ENCODE measurements around the gene ASPHD2.
A peak's percentile ranks its signal among the peaks of the same experiment; 100 is the strongest.

ASPHD2 gene

DNA sequence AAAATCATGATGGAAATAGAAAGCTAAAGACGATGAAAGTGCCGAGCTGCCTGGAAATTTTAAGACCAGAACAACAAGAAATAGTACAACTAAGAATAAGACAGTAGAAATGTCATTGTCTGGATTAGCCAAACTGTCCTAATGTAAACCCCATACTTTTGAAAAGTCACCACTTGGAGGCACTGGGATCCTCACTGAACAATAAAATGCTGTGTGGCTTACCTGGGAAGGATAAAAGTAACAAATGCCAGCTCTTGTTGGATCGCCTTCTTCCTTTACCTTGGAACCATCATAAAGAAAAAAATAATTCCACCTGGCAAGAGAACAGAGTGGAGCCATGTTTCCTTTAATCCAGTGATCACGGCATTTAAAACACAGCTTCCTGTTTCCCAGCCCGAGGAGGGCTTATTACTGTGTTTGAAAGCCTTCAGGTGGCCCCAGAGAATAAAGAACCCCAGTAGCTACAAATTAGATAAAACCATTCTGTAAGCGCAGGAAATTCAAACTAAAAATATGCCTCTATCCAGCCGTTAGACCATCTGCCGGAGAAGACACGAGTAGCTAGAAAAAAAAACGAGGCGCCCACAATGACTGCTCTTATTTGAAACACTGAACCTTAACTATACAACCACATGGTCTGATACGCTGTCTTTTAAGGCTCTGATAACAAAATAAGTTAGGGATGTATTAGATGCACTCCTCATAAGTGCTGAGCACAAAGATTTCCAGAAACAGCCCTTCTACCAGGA is 50.2 kb downstream of the ASPHD2 start:
- Histone ChIP-seq H3K27me3 (ENCODE audit: control insufficient read depth, insufficient read depth, low read length) (no peaks in the 10 kb centered on the region), H3K36me3 (ENCODE audit: control insufficient read depth, insufficient read depth, low read length) (peaks cover 62% of the 10 kb centered on the region), H3K4me3 (ENCODE audit: low read depth, low read length) (no peak overlapping the region), H3K9ac (ENCODE audit: low read depth, low read length) (no peak overlapping the region; the same call in 1 of the 2 replicates), H3K9me3 (ENCODE audit: control insufficient read depth, insufficient read depth, low read length) (no peaks in the 10 kb centered on the region), H3K27ac (ENCODE audit: low read depth, low read length) (peak overlapping the region; percentile 47), H3K4me1 (ENCODE audit: control insufficient read depth, insufficient read depth, low read length) (peaks cover 16% of the 10 kb centered on the region)

DNA sequence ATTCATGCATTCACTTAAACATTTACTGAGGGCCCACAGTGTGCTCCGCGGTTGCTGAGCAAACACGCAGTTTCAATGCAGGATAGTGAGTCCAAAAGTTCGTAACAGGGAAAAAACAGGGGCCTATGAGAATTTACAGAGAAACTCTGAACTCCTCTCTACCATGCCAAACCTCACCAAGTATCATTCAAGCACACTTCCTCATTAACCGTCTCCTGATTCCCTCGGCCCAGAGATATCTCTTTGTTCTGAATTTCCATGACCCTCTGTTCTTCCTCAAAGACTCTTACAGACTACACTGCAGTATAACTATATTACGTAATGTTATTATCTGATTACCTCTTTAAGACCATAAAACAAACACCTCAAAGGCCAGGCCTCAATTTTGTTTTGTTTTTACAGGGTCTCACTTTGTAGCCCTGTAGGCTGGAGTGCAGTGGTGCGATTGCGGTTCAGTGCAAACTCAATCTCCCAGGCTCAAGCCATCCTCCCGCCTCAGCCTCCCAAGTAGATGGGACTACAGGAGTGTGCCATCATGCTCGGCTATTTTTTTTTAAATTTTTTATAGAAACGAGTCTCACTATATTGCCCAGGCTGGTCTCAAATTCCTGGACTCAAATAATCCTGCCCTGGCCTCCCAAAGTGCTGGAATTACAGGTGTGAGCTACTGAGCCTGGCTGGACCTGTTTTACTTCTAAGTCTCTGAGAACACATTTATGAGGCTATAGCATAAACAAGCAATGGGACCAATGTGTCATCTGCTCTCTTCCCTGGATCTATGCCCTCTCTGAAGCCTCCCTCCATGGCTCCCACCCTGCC is 50.9 kb downstream of the ASPHD2 start:
- peaks cover 54% of the 10 kb centered on the region for H3K36me3 ChIP-seq (ENCODE audit: control insufficient read depth, insufficient read depth, low read length)
- H3K27ac ChIP-seq (ENCODE audit: low read depth, low read length), result peak overlapping the region; percentile 47
- H3K9ac ChIP-seq (ENCODE audit: low read depth, low read length), result no peak overlapping the region; the same call in 1 of the 2 replicates
- no peak overlapping the region; the same call in 1 of the 2 replicates for H3K4me3 ChIP-seq (ENCODE audit: low read depth, low read length)
- H3K27me3 ChIP-seq (ENCODE audit: control insufficient read depth, insufficient read depth, low read length), result no peaks in the 10 kb centered on the region
- H3K9me3 ChIP-seq (ENCODE audit: control insufficient read depth, insufficient read depth, low read length), result no peaks in the 10 kb centered on the region
- H3K4me1 ChIP-seq (ENCODE audit: control insufficient read depth, insufficient read depth, low read length), result peaks cover 23% of the 10 kb centered on the region

DNA sequence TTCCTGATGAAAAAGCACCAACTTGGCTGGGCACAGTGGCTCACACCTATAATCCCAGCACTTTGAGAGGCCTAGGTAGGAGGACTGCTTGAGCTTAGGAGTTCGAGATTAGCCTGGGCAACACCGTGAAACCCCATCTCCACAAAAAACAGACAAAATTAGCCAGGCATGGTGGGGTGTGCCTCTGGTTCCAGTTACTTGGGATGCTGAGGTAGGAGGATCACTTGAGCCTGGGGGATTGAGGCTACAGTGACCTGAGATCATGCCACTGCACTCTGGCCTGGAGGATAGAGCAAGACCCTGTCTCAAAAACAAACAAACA is 51.5 kb downstream of the ASPHD2 start:
- Histone ChIP-seq H3K27ac (ENCODE audit: low read depth, low read length) (no peak overlapping the region), H3K36me3 (ENCODE audit: control insufficient read depth, insufficient read depth, low read length) (peaks cover 52% of the 10 kb centered on the region), H3K4me3 (ENCODE audit: low read depth, low read length) (no peak overlapping the region), H3K4me1 (ENCODE audit: control insufficient read depth, insufficient read depth, low read length) (peaks cover 23% of the 10 kb centered on the region), H3K9ac (ENCODE audit: low read depth, low read length) (no peak overlapping the region), H3K27me3 (ENCODE audit: control insufficient read depth, insufficient read depth, low read length) (no peaks in the 10 kb centered on the region), H3K9me3 (ENCODE audit: control insufficient read depth, insufficient read depth, low read length) (no peaks in the 10 kb centered on the region)

DNA sequence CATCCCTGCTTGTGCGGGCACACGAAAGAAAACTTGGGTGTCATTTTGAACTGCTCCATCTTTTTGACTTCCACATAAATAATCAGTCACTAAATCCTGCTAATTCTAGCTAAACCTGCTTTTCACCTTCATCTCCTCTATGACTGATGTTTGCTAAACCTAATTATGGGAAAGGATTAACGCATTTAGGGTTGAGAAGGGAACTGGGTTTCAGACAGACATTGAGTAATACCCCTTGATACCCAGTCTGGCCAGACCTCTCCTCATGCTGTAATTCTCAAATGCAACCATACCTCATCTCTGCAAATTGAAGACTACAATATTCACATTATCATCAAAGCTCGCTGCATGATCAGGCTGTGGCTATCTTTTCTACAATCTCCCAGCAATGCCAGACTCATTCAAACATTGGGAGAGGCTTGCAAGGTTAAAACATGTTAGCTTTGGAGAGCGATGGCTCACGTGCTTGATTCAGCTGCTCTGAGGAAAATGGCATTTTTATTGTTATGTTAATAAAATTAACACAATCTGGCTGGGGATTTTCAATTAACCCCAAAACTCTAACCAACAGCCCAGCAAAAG is 52.1 kb downstream of the ASPHD2 start:
- no peak overlapping the region for H3K9ac ChIP-seq (ENCODE audit: low read depth, low read length)
- no peak overlapping the region for H3K27ac ChIP-seq (ENCODE audit: low read depth, low read length)
- no peak overlapping the region for H3K4me3 ChIP-seq (ENCODE audit: low read depth, low read length)
- peaks cover 23% of the 10 kb centered on the region for H3K4me1 ChIP-seq (ENCODE audit: control insufficient read depth, insufficient read depth, low read length)
- no peaks in the 10 kb centered on the region for H3K9me3 ChIP-seq (ENCODE audit: control insufficient read depth, insufficient read depth, low read length)
- no peaks in the 10 kb centered on the region for H3K27me3 ChIP-seq (ENCODE audit: control insufficient read depth, insufficient read depth, low read length)
- peaks cover 52% of the 10 kb centered on the region for H3K36me3 ChIP-seq (ENCODE audit: control insufficient read depth, insufficient read depth, low read length)

DNA sequence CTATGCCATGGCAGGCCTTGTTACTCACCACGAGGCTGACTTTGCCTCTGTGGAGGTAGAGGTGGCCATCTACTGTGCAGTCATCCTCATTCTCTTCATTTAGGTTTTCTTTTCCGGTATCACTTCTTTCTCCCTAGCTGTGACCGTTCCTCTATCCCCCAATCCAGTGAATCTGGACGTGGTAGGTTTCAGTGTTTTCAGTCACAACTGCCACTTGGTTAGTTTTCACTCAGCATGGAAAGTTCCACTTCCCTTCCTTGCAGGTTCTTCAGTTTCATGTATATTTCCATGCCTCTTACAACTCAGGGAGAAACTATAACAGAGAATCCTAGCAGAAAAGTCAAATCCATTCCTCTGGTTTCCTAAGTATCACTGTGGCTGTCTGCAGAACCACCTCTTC is 52.6 kb downstream of the ASPHD2 start:
- no peak overlapping the region for H3K9ac ChIP-seq (ENCODE audit: low read depth, low read length)
- no peaks in the 10 kb centered on the region for H3K9me3 ChIP-seq (ENCODE audit: control insufficient read depth, insufficient read depth, low read length)
- H3K27ac ChIP-seq (ENCODE audit: low read depth, low read length), result peak overlapping the region; percentile 16
- H3K27me3 ChIP-seq (ENCODE audit: control insufficient read depth, insufficient read depth, low read length), result no peaks in the 10 kb centered on the region
- H3K36me3 ChIP-seq (ENCODE audit: control insufficient read depth, insufficient read depth, low read length), result peaks cover 52% of the 10 kb centered on the region
- H3K4me1 ChIP-seq (ENCODE audit: control insufficient read depth, insufficient read depth, low read length), result peaks cover 23% of the 10 kb centered on the region
- H3K4me3 ChIP-seq (ENCODE audit: low read depth, low read length), result no peak overlapping the region

DNA sequence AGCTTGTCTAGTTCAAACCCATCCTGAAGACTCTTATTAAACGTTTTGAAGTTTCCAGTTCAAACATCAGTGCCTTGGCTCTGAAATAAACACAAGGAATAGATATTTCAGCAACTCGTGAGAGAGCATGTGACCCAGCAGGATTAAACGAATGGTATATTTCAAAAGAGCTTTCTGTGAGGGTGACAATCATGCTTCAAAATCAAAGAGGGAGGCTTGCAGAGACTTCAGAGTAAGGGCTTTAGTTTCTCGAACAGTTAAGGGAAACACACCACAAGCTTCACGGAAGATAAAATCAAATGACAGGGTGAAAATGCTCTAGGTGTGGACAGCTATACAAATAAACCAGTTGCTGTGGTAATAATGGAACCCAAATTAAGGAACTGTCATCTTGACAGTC is 53.1 kb downstream of the ASPHD2 start:
- no peak overlapping the region for H3K9ac ChIP-seq (ENCODE audit: low read depth, low read length)
- H3K36me3 ChIP-seq (ENCODE audit: control insufficient read depth, insufficient read depth, low read length), result peaks cover 51% of the 10 kb centered on the region
- H3K9me3 ChIP-seq (ENCODE audit: control insufficient read depth, insufficient read depth, low read length), result no peaks in the 10 kb centered on the region
- no peak overlapping the region for H3K4me3 ChIP-seq (ENCODE audit: low read depth, low read length)
- peaks cover 23% of the 10 kb centered on the region for H3K4me1 ChIP-seq (ENCODE audit: control insufficient read depth, insufficient read depth, low read length)
- peak overlapping the region; percentile 16 for H3K27ac ChIP-seq (ENCODE audit: low read depth, low read length)
- no peaks in the 10 kb centered on the region for H3K27me3 ChIP-seq (ENCODE audit: control insufficient read depth, insufficient read depth, low read length)

DNA sequence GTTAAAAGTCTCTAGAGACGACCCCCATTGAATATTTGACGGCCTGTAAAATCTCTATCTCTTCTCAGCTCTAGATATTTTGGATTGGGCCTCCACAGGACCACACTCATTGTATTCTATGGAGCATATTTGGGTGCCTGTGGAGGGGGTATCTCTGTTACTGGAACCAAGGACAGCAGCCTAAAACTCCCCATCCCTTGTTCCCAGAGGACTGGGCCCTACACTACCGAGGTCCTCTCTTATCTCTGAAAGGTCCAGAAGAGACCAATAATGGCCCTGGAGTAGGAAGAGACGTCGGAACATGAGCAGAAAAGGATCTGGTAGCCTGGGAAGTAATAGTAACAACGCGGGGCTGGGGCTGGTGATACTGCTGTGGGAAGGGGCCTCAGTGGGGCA is 54.0 kb downstream of the ASPHD2 start:
- peaks cover 23% of the 10 kb centered on the region for H3K4me1 ChIP-seq (ENCODE audit: control insufficient read depth, insufficient read depth, low read length)
- H3K36me3 ChIP-seq (ENCODE audit: control insufficient read depth, insufficient read depth, low read length), result peaks cover 51% of the 10 kb centered on the region
- peak overlapping the region; percentile 98 for H3K4me3 ChIP-seq (ENCODE audit: low read depth, low read length)
- H3K27me3 ChIP-seq (ENCODE audit: control insufficient read depth, insufficient read depth, low read length), result no peaks in the 10 kb centered on the region
- H3K9ac ChIP-seq (ENCODE audit: low read depth, low read length), result peak overlapping the region; percentile 90
- peak overlapping the region; percentile 99 for H3K27ac ChIP-seq (ENCODE audit: low read depth, low read length)
- no peaks in the 10 kb centered on the region for H3K9me3 ChIP-seq (ENCODE audit: control insufficient read depth, insufficient read depth, low read length)

DNA sequence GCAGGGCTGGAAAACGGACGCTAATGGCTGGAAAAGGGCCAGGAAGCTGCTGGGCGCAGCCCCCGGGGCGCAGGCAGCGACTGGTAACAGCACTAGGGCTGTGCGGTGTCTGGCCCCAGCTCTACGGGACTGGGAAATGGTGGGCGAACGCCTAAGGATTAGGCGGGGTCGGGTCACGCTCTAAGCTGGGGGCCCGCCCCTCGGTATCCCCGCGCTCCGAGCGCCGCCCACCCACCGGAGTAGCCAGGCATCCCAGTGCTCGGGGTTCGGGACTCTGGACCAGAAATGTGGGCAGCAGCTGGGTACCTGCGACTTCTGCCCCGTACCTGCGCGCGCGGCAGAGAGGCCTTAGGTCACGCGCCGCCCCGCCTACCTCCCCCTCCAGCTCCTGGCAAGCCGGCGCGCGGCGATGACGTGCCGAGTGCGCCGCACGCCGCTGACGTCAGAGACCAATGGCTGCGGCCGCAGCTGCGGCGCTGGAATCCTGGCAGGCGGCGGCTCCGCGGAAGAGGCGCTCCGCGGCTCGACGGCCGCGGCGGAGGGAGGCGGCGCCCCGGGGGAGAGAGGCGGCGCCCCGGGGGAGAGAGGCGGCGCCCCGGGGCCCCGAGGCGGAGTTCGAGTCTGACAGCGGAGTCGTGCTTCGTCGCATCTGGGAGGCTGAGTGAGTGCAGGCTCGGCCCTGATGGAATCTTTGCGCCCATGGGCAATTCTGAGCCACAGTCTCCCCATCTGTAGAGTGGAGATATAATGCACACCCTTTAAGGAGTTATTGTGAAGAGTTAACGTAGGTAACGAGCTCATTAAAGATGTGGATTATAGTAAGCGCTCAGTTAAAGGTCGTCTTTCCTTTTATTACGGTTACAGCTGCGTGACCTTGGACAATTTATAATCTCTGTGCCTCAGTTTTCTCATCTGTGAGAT is 54.6 kb downstream of the ASPHD2 start, which contains the start of the genes HPS4 and SRRD:
HPS4 (minus strand) TSS at position 345 of the 921 bp plus-strand sequence. CDS start 2,021 bp downstream, outside the sequence.
SRRD (plus strand) TSS at position 439 of the 921 bp plus-strand sequence; CDS start at position 453, 14 bp downstream.
- H3K4me1 ChIP-seq (ENCODE audit: control insufficient read depth, insufficient read depth, low read length), result peaks cover 23% of the 10 kb centered on the region
- peak within 1 kb of the TSS; percentile 90 for H3K9ac ChIP-seq (ENCODE audit: low read depth, low read length)
- H3K27me3 ChIP-seq (ENCODE audit: control insufficient read depth, insufficient read depth, low read length), result no peaks in the 10 kb centered on the region
- H3K9me3 ChIP-seq (ENCODE audit: control insufficient read depth, insufficient read depth, low read length), result no peaks in the 10 kb centered on the region
- peak within 1 kb of the TSS; percentile 99 for H3K27ac ChIP-seq (ENCODE audit: low read depth, low read length)
- peaks cover 52% of the 10 kb centered on the region for H3K36me3 ChIP-seq (ENCODE audit: control insufficient read depth, insufficient read depth, low read length)
- peak within 1 kb of the TSS; percentile 98 for H3K4me3 ChIP-seq (ENCODE audit: low read depth, low read length)

DNA sequence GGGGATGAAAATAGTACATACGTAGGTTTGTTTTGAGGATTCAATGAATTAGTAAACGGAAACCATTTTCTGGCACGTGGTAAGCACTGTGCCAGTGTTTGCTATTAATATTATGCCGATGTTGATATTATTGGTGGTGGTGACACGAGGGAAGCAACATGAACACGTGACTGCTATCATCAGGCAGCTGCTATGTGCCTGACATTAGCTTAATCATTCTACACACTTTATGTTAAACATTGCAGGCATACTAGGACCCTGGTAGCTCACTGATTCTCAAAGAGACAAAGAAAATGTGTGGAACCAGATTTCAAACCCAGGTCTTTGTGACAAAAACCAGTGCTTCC is 55.3 kb downstream of the ASPHD2 start:
- no peaks in the 10 kb centered on the region for H3K9me3 ChIP-seq (ENCODE audit: control insufficient read depth, insufficient read depth, low read length)
- H3K4me3 ChIP-seq (ENCODE audit: low read depth, low read length), result peak overlapping the region; percentile 98
- peaks cover 52% of the 10 kb centered on the region for H3K36me3 ChIP-seq (ENCODE audit: control insufficient read depth, insufficient read depth, low read length)
- peaks cover 23% of the 10 kb centered on the region for H3K4me1 ChIP-seq (ENCODE audit: control insufficient read depth, insufficient read depth, low read length)
- peak overlapping the region; percentile 99 for H3K27ac ChIP-seq (ENCODE audit: low read depth, low read length)
- no peaks in the 10 kb centered on the region for H3K27me3 ChIP-seq (ENCODE audit: control insufficient read depth, insufficient read depth, low read length)
- H3K9ac ChIP-seq (ENCODE audit: low read depth, low read length), result peak overlapping the region; percentile 82

DNA sequence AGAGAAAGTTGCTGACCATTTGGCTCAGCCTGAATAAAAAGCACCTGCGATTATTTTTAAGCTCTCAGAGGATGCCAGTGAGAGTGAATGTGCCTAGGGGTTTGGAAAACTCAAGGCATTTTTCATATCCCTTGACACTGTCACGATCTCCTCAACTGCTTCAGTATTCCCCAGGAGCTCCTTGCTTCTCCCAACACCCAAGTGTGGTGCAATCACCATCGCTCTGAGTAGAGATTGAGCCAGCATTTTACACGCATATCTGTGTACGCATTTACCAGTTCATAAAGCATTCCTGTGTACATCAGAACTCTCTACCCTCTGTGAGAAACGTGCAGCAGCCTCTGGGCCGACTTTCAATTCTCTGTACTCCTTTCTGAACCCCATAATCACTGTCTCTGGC is 56.0 kb downstream of the ASPHD2 start:
- Histone ChIP-seq H3K4me1 (ENCODE audit: control insufficient read depth, insufficient read depth, low read length) (peaks cover 23% of the 10 kb centered on the region), H3K36me3 (ENCODE audit: control insufficient read depth, insufficient read depth, low read length) (peaks cover 52% of the 10 kb centered on the region), H3K27ac (ENCODE audit: low read depth, low read length) (no peak overlapping the region), H3K9ac (ENCODE audit: low read depth, low read length) (no peak overlapping the region), H3K9me3 (ENCODE audit: control insufficient read depth, insufficient read depth, low read length) (no peaks in the 10 kb centered on the region), H3K27me3 (ENCODE audit: control insufficient read depth, insufficient read depth, low read length) (no peaks in the 10 kb centered on the region), H3K4me3 (ENCODE audit: low read depth, low read length) (peak overlapping the region; percentile 98)

Data from HUES48 (cell line).